ENCODE results near the gene EEFSEC.

- TF ChIP-seq, protein P1, sequence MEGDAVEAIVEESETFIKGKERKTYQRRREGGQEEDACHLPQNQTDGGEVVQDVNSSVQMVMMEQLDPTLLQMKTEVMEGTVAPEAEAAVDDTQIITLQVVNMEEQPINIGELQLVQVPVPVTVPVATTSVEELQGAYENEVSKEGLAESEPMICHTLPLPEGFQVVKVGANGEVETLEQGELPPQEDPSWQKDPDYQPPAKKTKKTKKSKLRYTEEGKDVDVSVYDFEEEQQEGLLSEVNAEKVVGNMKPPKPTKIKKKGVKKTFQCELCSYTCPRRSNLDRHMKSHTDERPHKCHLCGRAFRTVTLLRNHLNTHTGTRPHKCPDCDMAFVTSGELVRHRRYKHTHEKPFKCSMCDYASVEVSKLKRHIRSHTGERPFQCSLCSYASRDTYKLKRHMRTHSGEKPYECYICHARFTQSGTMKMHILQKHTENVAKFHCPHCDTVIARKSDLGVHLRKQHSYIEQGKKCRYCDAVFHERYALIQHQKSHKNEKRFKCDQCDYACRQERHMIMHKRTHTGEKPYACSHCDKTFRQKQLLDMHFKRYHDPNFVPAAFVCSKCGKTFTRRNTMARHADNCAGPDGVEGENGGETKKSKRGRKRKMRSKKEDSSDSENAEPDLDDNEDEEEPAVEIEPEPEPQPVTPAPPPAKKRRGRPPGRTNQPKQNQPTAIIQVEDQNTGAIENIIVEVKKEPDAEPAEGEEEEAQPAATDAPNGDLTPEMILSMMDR (IDR thresholded peaks at IDR 0.05), result no peak
- TF ChIP-seq EZH2 (IDR thresholded peaks at IDR 0.05), result no peak
Observed at GRCh38 chr3:128435058-128435457, 281.8 kb downstream of the EEFSEC start.
